Activated T-helper 1 cell treated with anti-CD3 and anti-CD28 coated beads, Interleukin-2, amount 50 U/mL, for 16 hours (primary cell): ENCODE results near the gene RTKN.
"Not testable (repeated sequence)": the region's sequence is repeated elsewhere in the genome, so short reads cannot be mapped to it uniquely, and the experiment has no call there.

ENCODE experiments used
- DNase-seq, 2 donors: peaks; one replicate each; pipeline ENCODE4 v3.0.0-alpha.2; 2020; ENCODE audit warnings: low read depth in 1 of 2, low spot score in 1 of 2

RTKN gene

GRCh38 chr2:74439373-74439772 lies 2.4 kb downstream of the RTKN start:
- no peak for DNase-seq

- no peak for DNase-seq
Measured at GRCh38 chr2:74438248-74438647, 3.5 kb downstream of the RTKN start.

DNA sequence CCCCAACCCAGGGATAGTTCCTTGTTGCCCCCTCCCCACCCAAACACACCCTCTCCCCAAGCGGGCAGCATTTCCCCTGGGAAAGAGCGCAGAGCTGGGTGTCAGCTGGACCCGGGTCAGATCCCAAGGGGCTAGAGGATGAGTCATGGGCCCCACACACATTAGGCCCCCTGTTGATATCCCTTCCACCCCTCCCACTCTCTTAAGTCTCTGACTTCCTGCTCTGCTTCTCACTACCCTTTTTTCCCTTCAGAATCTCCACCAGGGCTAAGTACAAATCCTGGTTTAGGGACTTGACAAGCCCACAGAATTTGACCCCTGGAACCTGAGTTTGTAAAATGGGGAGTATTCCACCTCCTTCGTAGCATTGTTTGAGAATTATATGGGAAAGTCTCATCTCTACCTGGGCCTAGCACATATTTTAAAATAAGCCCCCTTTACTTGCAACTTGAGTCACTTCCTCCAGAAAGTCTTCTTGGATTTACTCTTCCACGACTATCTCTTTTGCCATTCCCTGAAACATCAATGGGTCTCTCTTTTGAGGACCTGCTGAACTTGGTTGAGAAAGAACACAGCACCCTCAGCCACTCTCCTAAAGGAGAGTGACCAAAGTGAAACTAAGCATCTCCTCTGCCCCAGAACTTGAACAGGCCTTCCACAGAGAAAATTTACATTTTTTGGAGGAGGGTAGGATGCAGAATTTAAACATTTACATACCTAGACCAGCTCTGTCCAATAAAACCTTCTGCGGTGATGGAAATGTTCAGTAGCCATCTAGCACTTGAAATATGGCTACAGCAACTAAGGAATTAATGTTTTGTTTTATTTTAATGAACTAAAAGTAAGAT lies 4.7 kb downstream of the RTKN start:
- no peak for DNase-seq

DNA sequence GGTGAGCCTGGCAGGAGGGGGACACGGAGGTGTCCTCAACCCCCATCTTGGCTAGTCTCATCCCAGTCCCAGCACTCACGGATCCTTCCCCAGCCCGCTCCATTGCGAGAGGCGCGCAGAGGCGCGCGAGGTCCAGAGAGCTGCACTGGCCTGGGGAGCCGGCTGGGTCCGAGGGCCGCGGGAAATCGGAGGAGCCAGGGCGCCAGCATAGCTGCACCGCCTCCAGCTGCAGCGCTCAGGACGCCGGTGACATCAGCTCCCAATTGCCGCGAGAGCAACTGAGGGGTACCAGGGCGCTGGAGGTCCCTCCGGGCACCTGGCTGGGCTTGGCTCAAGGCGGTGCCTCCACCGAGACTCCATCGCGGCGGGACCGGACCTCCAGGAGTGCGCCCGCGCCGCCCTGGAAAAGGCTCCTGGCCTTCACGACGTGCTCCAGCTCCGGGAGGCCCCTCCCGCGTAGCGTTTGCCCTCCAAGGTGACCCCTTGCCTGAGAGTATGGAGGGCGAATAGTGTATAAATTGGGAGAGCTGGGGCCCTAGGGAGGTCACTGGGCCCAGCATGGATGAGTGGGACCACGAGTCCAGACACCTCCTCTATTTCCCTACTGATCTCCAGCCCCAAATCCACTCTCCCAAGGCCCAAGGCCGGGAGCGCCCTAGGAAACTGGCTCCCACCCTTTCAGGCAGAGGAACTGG lies 5.5 kb downstream of the RTKN start:
- DNase-seq = no peak

- DNase-seq = no peak
Measured at GRCh38 chr2:74430502-74430901, 11.2 kb downstream of the RTKN start.

DNA sequence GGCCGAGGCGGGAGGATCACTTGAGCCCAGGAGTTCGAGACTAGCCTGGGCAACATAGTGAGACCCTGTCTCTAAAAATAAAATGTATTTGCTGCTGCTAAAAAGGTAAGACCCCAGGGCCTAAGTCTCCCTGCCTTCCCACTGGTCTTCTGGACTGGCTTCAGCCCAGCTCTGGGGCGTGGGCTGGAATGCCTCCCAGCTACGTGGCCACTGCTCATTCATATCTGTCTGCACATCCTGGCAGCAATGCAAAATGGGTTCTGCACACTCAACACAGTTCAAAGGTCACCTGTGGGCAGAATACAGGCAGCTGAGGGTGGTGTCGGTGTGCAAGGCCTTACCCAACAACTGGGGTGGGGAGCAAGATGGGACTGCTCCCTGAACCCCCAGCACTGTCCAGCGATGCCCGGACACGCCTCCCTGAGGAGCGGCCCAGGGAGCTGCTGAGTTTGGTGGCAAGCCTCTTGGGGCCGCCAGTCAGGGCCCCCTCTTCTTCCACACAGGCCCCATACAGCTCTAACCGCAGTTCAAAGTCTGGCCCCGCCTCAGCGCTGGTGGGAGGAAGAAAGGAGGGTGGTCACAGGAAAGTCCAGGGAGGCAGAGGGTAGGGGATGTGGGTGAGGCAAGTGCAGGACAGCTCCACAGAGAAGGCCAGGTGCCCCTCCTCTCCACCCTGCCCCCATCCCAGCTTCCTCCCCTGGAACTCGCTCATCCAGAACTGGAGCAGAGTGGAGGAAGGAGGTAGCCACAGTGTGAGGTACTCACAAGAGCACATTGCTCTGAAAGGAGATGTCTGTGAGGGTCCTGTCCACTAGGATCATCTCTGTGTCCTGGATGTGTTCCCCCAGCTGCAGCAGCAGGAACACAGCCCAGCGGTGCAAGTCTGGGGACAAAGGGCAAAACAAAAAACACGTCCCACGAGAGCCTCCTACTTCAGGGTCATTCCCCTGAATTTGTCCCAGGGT lies 12.0 kb downstream of the RTKN start:
- no peak for DNase-seq

DNA sequence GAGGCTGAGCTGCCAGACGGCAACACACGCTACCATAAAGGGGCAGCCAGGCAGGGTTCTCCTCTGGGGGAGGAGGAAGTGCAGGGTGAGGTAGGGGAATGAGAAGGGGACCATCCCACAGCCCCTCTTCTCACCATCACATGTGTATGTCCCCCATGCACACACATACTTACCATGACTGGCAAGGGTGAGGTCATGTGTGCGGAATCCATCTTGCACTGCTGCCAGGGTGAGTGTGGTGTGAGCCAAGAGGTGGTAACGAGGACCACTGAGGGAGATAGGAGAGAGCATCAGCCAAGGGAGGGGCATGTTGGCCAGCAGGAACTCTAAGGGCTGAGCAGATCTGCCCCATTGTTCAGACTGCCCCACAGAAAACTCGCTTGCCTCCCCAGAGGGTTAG lies 13.1 kb downstream of the RTKN start:
- DNase-seq = no peak

DNA sequence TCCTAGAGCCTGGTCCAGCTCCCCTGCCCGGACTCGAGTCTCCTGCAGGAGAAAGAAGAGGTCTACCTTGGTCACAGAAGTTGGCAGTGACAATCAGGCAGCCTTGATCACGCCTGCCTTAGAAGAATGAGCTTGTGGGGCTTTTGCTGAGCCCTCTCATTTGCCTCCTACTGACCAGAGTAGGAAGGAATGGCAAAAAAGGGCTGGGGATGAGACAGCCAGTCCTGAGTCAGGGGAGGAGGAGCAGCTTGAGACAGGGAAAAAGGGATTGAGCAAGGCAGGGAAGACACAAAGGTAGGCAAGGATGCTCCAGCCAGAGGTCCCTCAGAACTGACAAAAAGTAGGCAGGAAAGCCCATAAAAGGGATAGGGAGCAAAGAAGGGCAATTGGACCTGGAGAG lies 14.2 kb downstream of the RTKN start:
- DNase-seq = no peak

- no peak for DNase-seq
Measured at GRCh38 chr2:74426181-74426758, 15.5 kb downstream of the RTKN start.

GRCh38 chr2:74425523-74425922 lies 16.2 kb downstream of the RTKN start:
- no peak for DNase-seq

- no peak for DNase-seq
Measured at GRCh38 chr2:74424995-74425406, 16.7 kb downstream of the RTKN start.

GRCh38 chr2:74424139-74424992 lies 17.4 kb downstream of the RTKN start:
- no peak for DNase-seq

GRCh38 chr2:74423231-74424095 lies 18.3 kb downstream of the RTKN start:
- DNase-seq = no peak

DNA sequence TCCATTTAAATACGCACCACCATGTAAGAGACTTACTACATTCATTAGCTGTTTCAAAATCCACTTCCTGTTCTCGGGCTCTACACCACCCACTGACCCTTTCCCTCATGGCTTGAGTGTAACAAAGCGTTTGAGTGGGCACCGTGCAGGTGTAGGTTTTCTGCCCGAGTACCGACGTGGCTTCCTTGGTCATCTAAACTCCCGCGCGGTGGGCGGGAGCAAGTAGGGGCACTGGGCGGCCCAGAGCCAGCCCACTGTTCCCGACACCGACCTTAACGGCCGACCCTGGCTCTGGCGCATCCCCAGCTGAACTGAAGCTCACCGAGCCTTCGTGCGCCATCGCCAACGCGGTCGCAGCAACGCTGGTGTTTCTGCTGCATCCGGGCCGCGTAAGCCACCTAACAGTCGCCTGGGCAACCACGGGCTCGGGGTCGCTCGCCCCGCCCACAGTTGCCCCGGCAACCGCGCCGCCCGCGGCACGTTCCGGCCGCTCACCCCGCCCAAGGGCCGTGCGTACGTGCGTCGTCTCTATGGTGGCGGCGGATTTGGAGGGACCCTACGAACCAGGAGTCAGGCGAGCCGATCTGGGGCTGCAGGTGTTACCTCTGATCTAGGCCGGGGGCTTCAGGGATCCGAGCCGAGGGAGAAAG lies 20.4 kb downstream of the RTKN start, which contains the start of the genes C2orf81 and WDR54:
TSS of gene C2orf81 (minus strand) at position 399 of the 650 bp plus-strand sequence. CDS start at position 340, 59 bp downstream.
TSS of gene WDR54 (plus strand) at position 510 of the 650 bp plus-strand sequence. CDS start 424 bp downstream, outside the sequence.
- DNase-seq = peak; percentile 89 to 91

- not testable (repeated sequence) for DNase-seq
Measured at GRCh38 chr2:74420443-74421103, 21.2 kb downstream of the RTKN start.

DNA sequence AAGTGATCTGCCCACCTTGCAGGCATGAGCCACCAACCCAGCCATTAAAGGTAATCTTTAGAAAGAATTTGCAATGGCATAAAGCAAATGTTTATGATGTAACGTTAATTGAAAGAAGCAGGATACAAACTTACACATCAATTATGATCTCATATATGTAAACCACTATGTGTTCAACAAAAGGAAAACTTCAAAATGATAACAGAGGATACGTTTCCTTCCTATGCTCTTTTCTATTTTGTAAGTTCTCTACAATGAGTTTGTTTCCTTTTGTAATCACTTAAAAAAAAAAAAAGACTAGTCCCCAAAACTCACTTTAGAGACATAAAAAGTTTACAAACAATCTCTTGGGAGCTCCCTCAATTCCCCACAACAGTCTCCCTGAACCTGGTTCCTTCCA lies 21.7 kb downstream of the RTKN start:
- DNase-seq = no peak

- DNase-seq = no peak
Measured at GRCh38 chr2:74419345-74419744, 22.4 kb downstream of the RTKN start.

DNA sequence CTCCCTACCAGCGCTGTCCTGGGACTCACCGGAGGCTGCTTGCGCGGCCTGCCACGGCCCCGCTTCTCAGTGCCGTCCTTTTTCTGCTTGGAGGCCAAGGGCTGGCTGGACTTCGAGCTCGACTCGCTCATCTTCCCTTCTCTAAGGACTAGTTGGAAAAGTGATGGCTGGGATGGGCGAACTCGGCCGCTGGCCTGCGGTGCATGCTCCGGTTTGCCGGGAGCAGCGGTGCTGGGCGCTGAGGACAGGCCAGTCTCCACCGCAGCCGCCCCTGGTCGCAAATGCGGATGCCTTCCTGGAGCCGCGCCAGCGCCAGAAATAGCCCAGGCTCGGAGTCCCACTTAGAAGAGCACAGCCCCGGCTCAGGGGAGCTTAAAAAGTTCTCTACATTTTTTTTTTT lies 23.4 kb downstream of the RTKN start:
- no peak for DNase-seq
